Smooth muscle cell (in vitro differentiated cells): Measurements from ENCODE around the gene ADGRD2. TPM values are rescaled to one million over a fixed set of nuclear protein-coding genes. Genes with fewer than 3 reads are reported as not detected.

Experiments used
- DNase-seq: peaks from one replicate; lab custom pipeline; 2025; ENCODE audit not compliant: unreplicated experiment; lab: John Stamatoyannopoulos, UW
- H2AFZ ChIP-seq: fragments of 200-600 bp; sonication (generic); 2 replicates; pipeline ENCODE4 v1.6.0; 2016; ENCODE audit warnings: antibody characterized with exemption, low read depth, mild to moderate bottlenecking
- H3F3A ChIP-seq: fragments of 200-600 bp; sonication (generic); 2 replicates; pipeline ENCODE4 v1.6.0; 2017; ENCODE audit warnings: antibody characterized with exemption, low read depth
- H3K27ac ChIP-seq: fragments of 200-600 bp; sonication (generic); 2 replicates; pipeline ENCODE4 v1.5.1; 2016; ENCODE audit warnings: low read depth, mild to moderate bottlenecking
- H3K27me3 ChIP-seq: fragments of 200-600 bp; sonication (generic); 2 replicates; pipeline ENCODE4 v1.6.1; 2016; ENCODE audit warnings: low read depth, mild to moderate bottlenecking
- H3K36me3 ChIP-seq: fragments of 200-600 bp; sonication (generic); 2 replicates; pipeline ENCODE4 v1.5.1; 2016; ENCODE audit warnings: low read depth
- H3K4me1 ChIP-seq: fragments of 200-600 bp; sonication (generic); 2 replicates; pipeline ENCODE4 v1.5.1; 2016; ENCODE audit warnings: low read depth
- H3K4me2 ChIP-seq: fragments of 200-600 bp; sonication (generic); 2 replicates; pipeline ENCODE4 v1.6.0; 2016; ENCODE audit warnings: mild to moderate bottlenecking
- H3K4me3 ChIP-seq: fragments of 200-600 bp; sonication (generic); 2 replicates; pipeline ENCODE4 v1.5.1; 2016; ENCODE audit warnings: mild to moderate bottlenecking
- H3K79me2 ChIP-seq: fragments of 200-600 bp; sonication (generic); 2 replicates; pipeline ENCODE4 v1.6.0; 2016; ENCODE audit warnings: low read depth, mild to moderate bottlenecking
- H3K9ac ChIP-seq: fragments of 200-600 bp; sonication (generic); 2 replicates; pipeline ENCODE4 v1.6.0; 2016; ENCODE audit warnings: low read depth
- H3K9me3 ChIP-seq: fragments of 200-600 bp; sonication (generic); replicated peaks from 2 replicates; pipeline ENCODE4 v1.5.1; 2016; ENCODE audit warnings: low read depth
- H4K20me1 ChIP-seq: fragments of 200-600 bp; sonication (generic); 2 replicates; pipeline ENCODE4 v1.6.0; 2016; ENCODE audit warnings: low read depth
- CTCF ChIP-seq: fragments of 200-600 bp; sonication (generic); IDR thresholded peaks from 2 replicates; pipeline ENCODE4 v1.5.1; 2017; ENCODE audit warnings: borderline replicate concordance, mild to moderate bottlenecking, antibody characterized with exemption; ENCODE audit not compliant: insufficient read depth, poor library complexity, severe bottlenecking
- WGBS: methylation state at CpG from one replicate; pipeline ENCODE4 v1.1.7; 2016; ENCODE audit warnings: low lambda C conversion rate; 5-methylcytosine and 5-hydroxymethylcytosine counted together
- polyA plus RNA-seq: library from polyadenylated mRNA; unstranded; fragments of >200 nt; fragmentation: Nextera tagmentation; extraction: Ambion mirVana; gene quantifications from 2 replicates; pipeline ENCODE4 v1.2.1, GENCODE V29; 2016
- total RNA-seq: library from RNA; depleted of rRNA; stranded (reverse); fragments of >200 nt; gene quantifications from 2 replicates; pipeline ENCODE4 v1.2.3, GENCODE V29; 2014

ADGRD2 gene
- total and polyA plus RNA-seq, 2 experiments from 2014 or later = not detected

- no peak overlapping the region for H3K9ac ChIP-seq
- no peak overlapping the region for H3K4me3 ChIP-seq
- no peaks in the 10 kb centered on the region for H4K20me1 ChIP-seq
- TF ChIP-seq CTCF = no peak
- H3F3A ChIP-seq = no peaks in the 10 kb centered on the region
- 75% methylated on average over 21 of the region's 23 CpGs for WGBS
- no peaks in the 10 kb centered on the region for H3K27me3 ChIP-seq
- no peaks in the 10 kb centered on the region for H3K36me3 ChIP-seq
- no peak for DNase-seq
- no peak overlapping the region for H3K4me2 ChIP-seq
- no peak overlapping the region for H2AFZ ChIP-seq
- no peaks in the 10 kb centered on the region for H3K9me3 ChIP-seq
- H3K27ac ChIP-seq = no peak overlapping the region
- no peaks in the 10 kb centered on the region for H3K4me1 ChIP-seq
- H3K79me2 ChIP-seq = no peaks in the 10 kb centered on the region
Measured at GRCh38 chr9:124511891-124512805, 61.9 kb downstream of the ADGRD2 start.

- TF ChIP-seq CTCF = no peak
- Histone ChIP-seq H3K4me1 (no peaks in the 10 kb centered on the region), H3K4me3 (no peak overlapping the region), H3K27ac (no peak overlapping the region), H3F3A (no peaks in the 10 kb centered on the region), H4K20me1 (no peaks in the 10 kb centered on the region), H3K4me2 (no peak overlapping the region), H3K79me2 (no peaks in the 10 kb centered on the region), H2AFZ (no peak overlapping the region), H3K27me3 (no peaks in the 10 kb centered on the region), H3K9ac (no peak overlapping the region), H3K36me3 (no peaks in the 10 kb centered on the region), H3K9me3 (no peaks in the 10 kb centered on the region)
- 89% methylated on average over 9 of the region's 9 CpGs for WGBS
- no peak for DNase-seq
Measured at GRCh38 chr9:124512806-124513204, 62.6 kb downstream of the ADGRD2 start.

GRCh38 chr9:124513376-124513994, 63.2 kb downstream of the ADGRD2 start:
- Histone ChIP-seq H3K4me1 (no peaks in the 10 kb centered on the region), H3K79me2 (no peaks in the 10 kb centered on the region), H3K9me3 (no peaks in the 10 kb centered on the region), H3K27me3 (no peaks in the 10 kb centered on the region), H3K4me3 (no peak overlapping the region), H3K9ac (no peak overlapping the region), H3K36me3 (no peaks in the 10 kb centered on the region), H4K20me1 (no peaks in the 10 kb centered on the region), H2AFZ (no peak overlapping the region), H3F3A (no peaks in the 10 kb centered on the region), H3K4me2 (no peak overlapping the region), H3K27ac (no peak overlapping the region)
- no peak for DNase-seq
- no peak for TF ChIP-seq CTCF
- WGBS = 73% methylated on average over 5 of the region's 5 CpGs

- no peaks in the 10 kb centered on the region for H3K27me3 ChIP-seq
- DNase-seq = no peak
- 100% methylated on average over 4 of the region's 4 CpGs for WGBS
- no peaks in the 10 kb centered on the region for H3K9me3 ChIP-seq
- no peak overlapping the region for H3K4me3 ChIP-seq
- no peaks in the 10 kb centered on the region for H4K20me1 ChIP-seq
- no peak overlapping the region for H3K27ac ChIP-seq
- no peaks in the 10 kb centered on the region for H3K4me1 ChIP-seq
- no peak overlapping the region for H3K4me2 ChIP-seq
- TF ChIP-seq CTCF = no peak
- no peaks in the 10 kb centered on the region for H3K36me3 ChIP-seq
- H3F3A ChIP-seq = no peaks in the 10 kb centered on the region
- H2AFZ ChIP-seq = no peak overlapping the region
- no peak overlapping the region for H3K9ac ChIP-seq
- no peaks in the 10 kb centered on the region for H3K79me2 ChIP-seq
Measured at GRCh38 chr9:124514125-124514524, 63.9 kb downstream of the ADGRD2 start.
